Astrocyte (in vitro differentiated cells and primary cell): ENCODE results near the gene NDUFA5. TPM values are rescaled to one million over a fixed set of nuclear protein-coding genes. Genes with fewer than 3 reads are reported as not detected.

Experiments used
- total RNA-seq: library from RNA; stranded (reverse); gene quantifications from 2 replicates; pipeline ENCODE4 v1.2.1, GENCODE V29; 2021

NDUFA5 gene
- total RNA-seq, 1 donor from 2014 or later: 48.9 TPM

Other genes starting within 250 kb of the NDUFA5 start
- 0.50 and 0.59 TPM in 2 replicates for gene IQUB, start 23.2 kb downstream of the NDUFA5 start, total RNA-seq
- not detected in 2 replicates for gene ASB15, start 44.0 kb upstream of the NDUFA5 start, total RNA-seq
- gene LMOD2, start 98.0 kb upstream of the NDUFA5 start, total RNA-seq: not detected in 2 replicates
- gene WASL, start 191.2 kb upstream of the NDUFA5 start, total RNA-seq: 34.3 and 36.0 TPM in 2 replicates